Hematopoietic multipotent progenitor cell (in vitro differentiated cells): ENCODE results near the gene DNAJC5. TPM values are rescaled to one million over a fixed set of nuclear protein-coding genes. Genes with fewer than 3 reads are reported as not detected.

ENCODE experiments used
- DNase-seq, 3 donors: peaks; one replicate each; pipeline ENCODE4 v3.0.0-alpha.2; 2011 to 2015; ENCODE audit warnings: low read depth in 2 of 3, low spot score in 2 of 3
- total RNA-seq: library from RNA; depleted of rRNA; stranded (reverse); fragments of >200 nt; gene quantifications from one replicate; pipeline ENCODE4 v1.2.3, GENCODE V29; 2012

DNAJC5 gene
- total RNA-seq, 1 donor, result 38.5 TPM

- no peak for DNase-seq
Measured at GRCh38 chr20:63882257-63883200, 12.4 kb upstream of the DNAJC5 start.

DNA sequence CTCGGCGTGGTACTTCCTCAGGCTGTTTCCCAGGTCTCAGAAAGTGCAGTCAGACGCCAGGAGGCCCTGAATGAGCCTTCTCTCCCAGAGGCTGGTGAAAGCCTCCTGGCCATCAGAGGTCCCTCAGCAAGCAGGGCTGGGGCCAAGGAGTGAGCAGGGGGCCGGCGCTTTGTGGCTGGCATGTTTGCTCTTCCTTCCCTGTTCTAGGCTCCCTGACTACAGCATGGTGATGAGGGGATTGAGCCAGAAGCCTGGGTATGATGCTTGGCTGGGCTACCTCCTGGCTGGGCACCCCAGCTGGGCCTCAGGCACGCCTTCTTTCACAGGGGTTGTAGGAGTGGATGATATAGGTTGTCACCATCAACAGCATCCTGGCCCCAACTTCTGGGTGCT lies 11.7 kb upstream of the DNAJC5 start:
- DNase-seq, result no peak

DNA sequence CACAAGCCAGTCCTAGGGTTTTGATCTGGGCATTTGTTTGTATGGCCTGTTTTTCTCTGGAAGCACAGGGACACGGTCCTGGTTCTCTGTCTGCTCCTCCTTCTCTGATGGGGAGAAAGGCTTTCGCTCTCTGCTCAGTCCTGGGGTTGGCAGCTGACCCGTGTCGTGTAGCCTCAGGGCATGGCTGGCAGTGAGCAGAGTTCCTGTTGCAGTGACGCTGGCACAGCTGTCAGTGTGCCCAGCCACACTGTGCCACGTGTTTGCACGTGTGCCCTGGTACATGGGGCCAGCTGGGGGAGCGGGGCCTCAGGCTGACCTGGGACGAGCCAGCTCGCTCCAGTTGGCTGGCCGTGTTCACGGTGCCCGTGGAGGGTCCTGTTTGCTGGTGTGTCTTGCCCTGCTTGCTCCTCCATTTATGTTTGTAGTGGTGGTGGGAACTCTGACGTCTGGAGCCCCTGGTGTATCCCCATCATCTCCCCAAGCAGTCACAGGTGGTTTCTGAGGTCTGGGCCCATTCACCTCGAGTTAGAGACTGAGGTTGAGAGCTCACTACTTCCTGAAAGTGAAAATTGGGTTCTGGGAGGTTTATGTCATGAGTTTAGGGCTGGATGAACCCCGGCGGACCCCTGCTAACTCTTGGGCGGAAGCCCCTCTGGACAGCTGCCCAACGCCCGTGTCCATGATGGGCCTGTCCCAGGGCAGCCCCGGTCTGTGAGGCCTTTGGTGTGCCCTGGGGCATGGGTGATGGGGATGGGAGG lies 10.2 kb upstream of the DNAJC5 start:
- no peak for DNase-seq

- DNase-seq, result no peak
Measured at GRCh38 chr20:63885264-63886053, 9.5 kb upstream of the DNAJC5 start.

DNA sequence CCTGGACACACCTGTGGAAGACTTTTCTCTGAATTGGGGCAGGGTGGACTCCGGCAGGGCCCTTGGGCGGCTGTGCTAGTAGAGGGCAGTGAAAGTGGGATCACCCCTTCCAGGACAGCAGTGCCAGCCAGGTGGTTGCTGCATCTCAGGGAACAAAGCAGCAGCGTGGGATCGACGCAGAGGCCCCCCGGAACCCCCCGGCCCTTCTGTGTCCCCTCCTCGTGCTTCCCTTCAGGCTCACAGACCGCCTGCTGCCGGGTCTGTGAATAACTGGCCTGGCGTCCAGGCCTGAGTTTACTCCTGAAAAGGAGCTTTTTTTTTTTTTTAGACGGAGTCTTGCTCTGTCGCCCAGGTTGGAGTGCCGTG lies 8.9 kb upstream of the DNAJC5 start:
- DNase-seq, result no peak

DNA sequence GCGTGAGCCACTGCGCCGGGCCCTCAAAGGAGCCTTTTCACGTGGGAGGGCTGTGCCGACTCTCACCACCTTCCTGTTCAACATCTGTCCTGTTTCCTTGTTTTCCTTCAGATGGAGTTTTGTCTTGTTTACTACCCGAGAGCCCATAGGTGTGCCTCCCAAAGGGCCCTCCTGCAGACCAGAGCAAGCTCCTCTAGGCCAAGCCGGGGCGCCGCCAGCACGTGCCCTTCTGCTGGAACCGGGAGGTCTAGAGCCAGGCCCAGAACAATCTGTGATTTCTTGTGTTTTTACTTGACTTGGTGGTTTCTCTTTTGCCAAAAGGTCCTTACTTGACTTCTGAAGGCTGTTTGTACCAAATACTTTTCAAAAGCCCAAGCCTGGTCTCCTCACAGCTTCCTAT lies 8.0 kb upstream of the DNAJC5 start:
- no peak for DNase-seq

GRCh38 chr20:63889241-63890200 lies 5.4 kb upstream of the DNAJC5 start:
- no peak for DNase-seq

DNA sequence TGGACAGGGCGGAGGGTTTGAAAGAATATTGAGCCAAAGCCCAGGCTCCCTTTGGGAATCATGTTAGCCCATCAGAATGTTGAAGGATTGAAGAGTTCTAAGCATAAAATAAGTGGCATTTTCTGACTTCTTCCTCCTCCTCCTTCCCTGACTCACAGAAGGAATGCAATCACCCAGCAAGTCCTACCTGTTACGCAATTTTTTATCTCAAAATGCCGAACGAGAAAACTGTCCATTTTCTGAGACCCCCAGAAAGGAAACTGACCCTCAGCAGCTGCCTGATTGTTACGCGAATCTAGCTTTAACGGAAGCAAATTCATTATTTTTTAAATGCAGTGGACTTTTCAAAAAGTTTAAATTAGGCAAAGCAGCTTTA lies 4.7 kb upstream of the DNAJC5 start:
- DNase-seq, result no peak

DNA sequence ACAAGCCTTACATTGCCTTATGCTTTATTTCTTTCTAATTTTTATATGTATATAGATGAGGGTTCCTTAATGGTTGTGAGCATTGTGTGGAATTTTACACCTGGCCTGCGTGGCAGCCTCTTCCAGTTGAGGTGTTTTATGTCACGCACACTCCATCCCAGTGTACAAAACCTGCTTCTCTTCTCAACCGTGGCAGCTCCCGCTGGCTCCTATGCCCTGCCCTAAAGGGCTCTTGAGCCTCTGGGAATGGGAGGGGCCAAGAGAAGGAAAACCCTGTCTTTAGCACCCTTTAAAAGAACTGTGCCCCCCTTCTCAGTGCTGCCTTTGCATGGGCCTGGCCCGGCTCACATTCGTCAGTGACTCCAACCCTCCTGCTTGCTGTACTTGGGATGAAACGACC lies 4.3 kb upstream of the DNAJC5 start:
- DNase-seq, result no peak

DNA sequence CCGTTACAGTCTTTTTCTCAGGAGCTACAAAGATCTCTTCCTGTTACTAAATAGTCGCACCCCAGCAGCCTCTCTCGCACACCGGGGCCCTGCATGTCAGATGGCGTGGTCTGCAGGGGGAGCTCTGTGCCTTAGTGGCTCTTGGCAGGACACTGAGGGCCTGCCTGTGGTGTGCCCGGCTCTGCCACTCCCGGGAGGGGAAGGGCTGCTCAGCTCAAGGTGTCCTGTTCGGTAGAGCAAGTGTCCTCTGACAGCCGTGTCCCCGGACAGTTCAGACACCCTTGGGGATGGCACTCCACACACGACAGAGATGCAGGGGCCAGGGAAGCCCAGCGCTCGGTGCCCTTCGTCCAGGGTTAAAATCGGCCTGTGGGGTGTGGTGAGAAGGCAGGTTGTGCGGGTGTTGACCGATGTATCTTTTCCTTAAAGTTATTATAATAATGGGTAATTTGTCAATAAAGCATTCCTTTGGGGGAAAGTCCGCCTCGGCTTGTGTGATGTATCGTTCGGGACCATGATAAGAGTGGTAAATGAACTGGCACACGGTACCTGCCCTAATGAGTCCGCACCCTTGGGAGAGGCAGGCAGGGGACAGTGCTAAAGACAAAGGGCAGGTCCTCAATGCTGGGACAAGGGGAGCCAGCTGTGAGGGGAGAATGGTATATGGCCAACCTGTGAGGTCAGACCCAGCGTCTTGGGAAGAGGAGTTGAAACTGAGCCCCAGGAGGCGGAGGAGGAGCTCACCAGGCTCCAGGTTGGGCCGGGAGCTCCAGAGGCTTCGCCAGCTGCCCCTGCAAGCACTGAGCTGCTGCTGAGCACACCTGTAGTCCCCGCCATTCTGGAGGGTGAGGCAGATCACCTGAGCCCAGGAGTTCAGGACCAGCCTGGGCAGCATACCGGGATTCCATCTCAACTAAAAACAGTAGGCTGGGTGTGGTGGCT lies 3.6 kb upstream of the DNAJC5 start:
- DNase-seq, result no peak

GRCh38 chr20:63892402-63892801 lies 2.5 kb upstream of the DNAJC5 start:
- no peak for DNase-seq

DNA sequence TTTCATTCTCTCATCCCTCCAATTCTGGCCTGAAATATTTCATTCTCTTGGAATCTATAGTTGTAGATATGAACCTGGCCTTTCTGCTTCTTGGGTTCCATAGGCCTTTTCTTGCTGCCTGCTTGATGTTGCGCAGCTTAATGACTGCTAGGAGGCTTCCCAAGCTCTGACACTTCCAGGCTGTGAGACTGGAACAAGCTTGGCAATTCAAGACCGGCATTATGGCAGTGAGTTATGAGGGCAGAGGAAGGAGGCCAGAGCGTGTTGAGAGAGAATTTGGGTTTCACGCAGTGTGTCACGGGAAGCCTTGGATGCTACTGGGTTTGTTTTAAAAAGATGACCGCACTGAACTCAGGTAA lies 948 bp upstream of the DNAJC5 start:
- no peak for DNase-seq

DNA sequence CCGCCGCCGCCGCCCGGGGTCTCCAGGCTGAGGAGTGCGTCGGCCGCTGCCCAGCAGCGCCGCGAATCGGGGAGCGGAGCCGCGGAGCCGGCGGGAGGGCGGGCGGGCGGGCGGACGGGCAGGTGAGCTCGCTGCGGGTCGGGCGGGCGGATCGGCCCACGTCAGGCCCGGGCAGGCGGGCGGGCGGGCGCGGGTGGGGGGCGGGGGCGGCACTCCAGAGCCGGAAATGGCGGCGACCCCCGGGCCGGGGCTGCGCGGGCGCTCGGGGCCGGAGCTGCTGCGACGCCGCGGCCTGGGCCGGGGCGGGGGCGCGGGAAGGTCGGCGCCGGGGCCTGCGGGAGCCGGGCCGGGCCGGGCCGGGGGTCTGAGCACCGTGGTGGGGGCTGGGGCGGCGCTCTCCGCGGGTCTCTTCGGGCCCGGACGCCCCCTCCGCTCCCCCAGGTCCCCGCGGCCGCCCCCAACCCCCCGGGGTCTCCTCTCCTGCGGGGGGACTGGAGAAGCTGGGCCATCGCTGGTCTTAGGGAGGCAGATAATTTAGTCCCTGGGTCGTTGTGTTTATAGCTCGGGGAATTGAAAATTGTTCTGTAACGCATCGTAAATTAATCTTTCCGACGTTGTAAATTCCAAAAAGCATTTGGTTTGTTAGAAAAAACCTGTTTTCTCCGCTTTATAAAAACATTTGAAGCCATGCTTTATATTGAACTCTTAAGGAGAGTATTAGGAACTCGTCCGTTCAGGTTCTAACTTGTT lies 451 bp downstream of the DNAJC5 start:
- DNase-seq, result no peak

DNA sequence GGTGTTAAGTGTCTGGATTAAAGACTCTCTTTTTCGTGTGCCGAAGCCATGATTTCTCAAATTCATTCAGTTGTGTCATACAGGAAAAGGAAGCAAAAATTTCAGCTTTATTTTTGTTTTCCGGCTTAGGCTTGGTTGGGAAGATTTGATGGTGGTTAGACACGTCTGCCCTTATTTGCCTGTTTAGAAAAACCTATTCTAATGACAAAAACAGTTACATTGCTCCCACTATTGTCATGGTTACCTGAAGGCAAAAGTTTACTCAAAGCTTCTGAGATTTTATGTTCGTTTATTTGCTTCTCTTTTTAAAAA lies 982 bp downstream of the DNAJC5 start:
- no peak for DNase-seq

GRCh38 chr20:63896264-63897105 lies 1.6 kb downstream of the DNAJC5 start:
- DNase-seq, result peak in 2 of 3 donors; percentile 73 to 77

DNA sequence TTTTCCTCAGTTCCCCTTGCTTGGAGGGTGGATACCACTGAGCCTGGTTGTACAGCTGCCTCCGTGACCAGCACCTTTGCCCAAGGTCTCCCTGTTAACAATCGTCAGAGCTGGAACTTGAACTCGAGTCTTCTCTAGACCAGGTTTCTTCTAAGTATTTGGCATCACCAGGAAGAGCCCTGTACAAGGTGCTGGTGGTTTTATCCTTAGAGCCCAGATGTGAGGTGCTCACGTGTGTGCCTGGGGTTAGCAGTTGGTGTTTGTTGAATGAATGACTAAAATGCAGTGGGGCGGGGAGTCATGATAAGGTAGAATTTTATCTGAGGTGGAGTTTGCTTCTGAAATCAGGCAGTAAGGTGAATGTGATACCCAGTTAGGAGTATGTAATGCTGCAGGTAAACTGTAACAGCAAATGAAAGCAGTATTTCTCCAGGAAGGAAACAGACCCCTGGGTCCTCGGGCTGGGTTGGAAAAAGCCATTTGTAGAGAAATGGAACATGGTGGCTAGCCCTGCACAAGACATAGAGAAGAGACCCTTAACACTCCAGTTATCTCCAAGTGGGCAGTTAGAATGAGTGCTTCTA lies 3.1 kb downstream of the DNAJC5 start:
- DNase-seq, result no peak

DNA sequence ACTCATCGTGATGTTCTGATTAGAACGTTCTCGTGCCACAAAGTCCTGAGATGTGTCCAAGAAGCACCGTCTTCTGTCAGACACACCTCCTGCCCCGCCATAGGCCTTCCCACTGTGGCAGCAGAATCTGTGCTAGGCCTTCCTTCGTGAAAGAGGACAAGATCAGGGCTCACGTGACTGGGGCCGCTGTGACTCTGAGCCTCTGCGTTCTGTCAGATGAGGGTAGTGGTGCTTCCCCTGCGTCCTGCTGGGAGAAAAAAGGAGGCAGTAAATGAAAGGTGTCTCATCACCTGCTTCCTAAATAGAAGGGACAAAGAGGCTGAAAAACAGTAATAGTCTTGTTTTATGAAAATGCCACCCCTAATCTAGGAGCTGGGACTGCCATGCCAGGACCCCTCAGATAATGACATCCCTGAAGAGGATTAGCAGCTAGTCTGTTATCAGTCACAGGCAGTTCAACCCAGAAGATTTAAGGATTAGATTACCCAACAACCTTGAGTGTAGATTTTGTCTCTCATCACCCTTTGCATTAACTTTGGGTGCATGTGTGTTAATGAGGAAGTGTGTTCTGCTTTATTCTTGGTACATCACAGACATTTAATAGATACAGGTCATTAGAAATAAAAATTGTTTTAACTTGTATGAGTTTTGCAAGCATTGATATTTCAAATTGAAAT lies 4.1 kb downstream of the DNAJC5 start:
- DNase-seq, result no peak
